K562 (cell line): Measurements from ENCODE around the gene ADGRD1. TPM values are rescaled to one million over a fixed set of nuclear protein-coding genes. Genes with fewer than 3 reads are reported as not detected.

Experiments used
- ATAC-seq: fragments of 200-7000 bp; cut with Tn5 transposase; 3 replicates; pipeline ENCODE4 v1.9.1; 2020; ENCODE audit warnings: moderate library complexity
- BruUV-seq: library from RNA; stranded (reverse); fragments of 400-500 nt; replicated peaks from 2 replicates; lab custom pipeline; 2021; lab: Mats Ljungman, UMichigan
- CTCF ChIA-PET: fragments of 300-600 bp; formaldehyde crosslinking; extraction: SDS; loops from one replicate; lab custom pipeline; 2021; ENCODE audit warnings: low intra/inter-chr PET ratio; lab: Yijun Ruan, JAX
- POLR2A ChIA-PET: fragments of 300-600, 350-650 bp; sonication (Branson Sonifier 250); formaldehyde crosslinking; extraction: SDS; loops from one replicate; lab custom pipeline; 2021; ENCODE audit warnings: antibody characterized with exemption, inconsistent platforms; lab: Yijun Ruan, JAX
- DNase-seq, 4 experiments: peaks; one replicate each; pipeline versions ENCODE4 v3.0.0 to v3.0.0-alpha.2; 2011 to 2018; ENCODE audit warnings: low spot score in 3 of 4, mixed read lengths in 3 of 4; ENCODE audit errors: extremely low read depth in 1 of 4
- FAIRE-seq: peaks from 2 replicates; lab custom pipeline; 2011; peaks lifted over from hg19 to GRCh38; lab: Jason Lieb, UNC
- H2AFZ ChIP-seq: 2 replicates; pipeline ENCODE4 v1.6.0; 2011; ENCODE audit warnings: low read depth, low read length, control low read depth, inconsistent platforms
- H3K27ac ChIP-seq: fragments of 200-600 bp; 3 replicates; pipeline ENCODE4 v1.8.0; 2011; ENCODE audit warnings: low read depth, mild to moderate bottlenecking, control low read depth, inconsistent platforms, low read length, moderate library complexity, mixed read lengths; ENCODE audit errors: extremely low read depth
- H3K27me3 ChIP-seq, 2 experiments: fragments of 300-600 bp in 1 of 2; 2 replicates in 1 of 2; 3 replicates in 1 of 2; pipeline versions ENCODE4 v1.6.0 to v1.8.0; 2011; ENCODE audit warnings: inconsistent platforms in 2 of 2, low read length in 2 of 2, mild to moderate bottlenecking in 1 of 2, mixed read lengths in 1 of 2, moderate library complexity in 1 of 2; ENCODE audit not compliant: control insufficient read depth in 2 of 2, insufficient read depth in 2 of 2
- H3K36me3 ChIP-seq: fragments of 300-600 bp; 3 replicates; pipeline ENCODE4 v1.8.0; 2011; ENCODE audit warnings: mild to moderate bottlenecking, low read length, inconsistent platforms; ENCODE audit not compliant: control insufficient read depth, insufficient read depth
- H3K4me1 ChIP-seq, 2 experiments: fragments of 200-600 bp in 1 of 2; replicated peaks in 1 of 2; 2 replicates in 1 of 2; 3 replicates in 1 of 2; pipeline versions ENCODE4 v1.5.1 to v1.8.0; 2011; ENCODE audit warnings: inconsistent platforms in 2 of 2, low read length in 2 of 2, mild to moderate bottlenecking in 1 of 2, mixed read lengths in 1 of 2, moderate library complexity in 1 of 2; ENCODE audit not compliant: control insufficient read depth in 2 of 2, insufficient read depth in 2 of 2
- H3K4me2 ChIP-seq: 2 replicates; pipeline ENCODE4 v1.6.1; 2011; ENCODE audit warnings: low read length, control low read depth, inconsistent platforms, mixed read lengths; ENCODE audit not compliant: insufficient read depth
- H3K4me3 ChIP-seq: fragments of 200-600 bp; sonication (generic), shearing (Covaris generic); 2 replicates; pipeline ENCODE4 v1.5.1; 2016; ENCODE audit warnings: control low read depth, inconsistent platforms
- H3K79me2 ChIP-seq: fragments of 200-600 bp; 3 replicates; pipeline ENCODE4 v1.8.0; 2011; ENCODE audit warnings: low read length, inconsistent platforms; ENCODE audit not compliant: control insufficient read depth, insufficient read depth
- H3K9ac ChIP-seq, 2 experiments: 2 replicates each; pipeline versions ENCODE4 v1.6.0 to v1.6.1; 2011; ENCODE audit warnings: low read depth in 2 of 2, low read length in 2 of 2, control low read depth in 1 of 2, inconsistent platforms in 1 of 2, mild to moderate bottlenecking in 1 of 2, mixed read lengths in 1 of 2; ENCODE audit not compliant: insufficient read depth in 1 of 2
- H3K9me1 ChIP-seq: one replicate; pipeline ENCODE4 v1.6.0; 2011; ENCODE audit warnings: inconsistent platforms, mild to moderate bottlenecking, low read length, moderate library complexity; ENCODE audit not compliant: control insufficient read depth, insufficient read depth
- H3K9me3 ChIP-seq: replicated peaks from 2 replicates; pipeline ENCODE4 v1.5.1; 2011; ENCODE audit warnings: low read depth, low read length, inconsistent platforms; ENCODE audit not compliant: control insufficient read depth, insufficient read depth
- H4K20me1 ChIP-seq: replicated peaks from 2 replicates; pipeline ENCODE4 v1.6.1; 2011; ENCODE audit warnings: low read length, inconsistent platforms, mixed read lengths; ENCODE audit not compliant: control insufficient read depth, insufficient read depth
- CCAR2 ChIP-seq: fragments of 200-400 bp; formaldehyde crosslinking; IDR thresholded peaks from 2 replicates; pipeline ENCODE4 v1.6.1; 2017; ENCODE audit warnings: mild to moderate bottlenecking, low read depth, low read length
- KDM1A ChIP-seq, 2 experiments: fragments of 450-650 bp; IDR thresholded peaks; 2 replicates each; pipeline ENCODE4 v1.6.1; 2016; ENCODE audit warnings: mild to moderate bottlenecking in 2 of 2
- MEIS2 ChIP-seq: fragments of 450-650 bp; IDR thresholded peaks from 2 replicates; pipeline ENCODE4 v1.6.1; 2014; ENCODE audit warnings: mild to moderate bottlenecking; ENCODE audit not compliant: partially characterized antibody
- RBM15 ChIP-seq: fragments of 200-400 bp; formaldehyde crosslinking; IDR thresholded peaks from 2 replicates; pipeline ENCODE4 v1.6.1; 2018; ENCODE audit warnings: mild to moderate bottlenecking, low read length, moderate library complexity; ENCODE audit not compliant: insufficient read depth
- ZKSCAN1 ChIP-seq: fragments of 150-350 bp; IDR thresholded peaks from 2 replicates; pipeline ENCODE4 v1.6.1; 2016; ENCODE audit warnings: low read depth, low read length
- WGBS: fragments of 100-300 bp; shearing (Covaris generic); methylation state at CpG from one replicate; pipeline ENCODE4 v1.1.6; 2016; ENCODE audit warnings: low coverage, mixed read lengths; ENCODE audit not compliant: insufficient coverage; ENCODE audit errors: missing lambda C conversion rate; 5-methylcytosine and 5-hydroxymethylcytosine counted together
- in situ Hi-C: fragments of 300-500 bp; cut with MboI; formaldehyde crosslinking; loops from 4 replicates; pipeline ENCODE4 v1.15.0; 2018; ENCODE audit warnings: inconsistent platforms, mixed read lengths
- intact Hi-C: fragments of 100-400 bp; cut with micrococcal nuclease; formaldehyde crosslinking; loops from 2 replicates; pipeline ENCODE4 v1.14.2; 2022
- polyA plus RNA-seq, 8 experiments: library from polyadenylated mRNA; depleted of rRNA in 4 of 8; stranded (reverse) in 5 of 8; unstranded in 3 of 8; fragments of >200 nt; fragmentation: Nextera tagmentation in 2 of 8; fragmentation: Illumina TruSeq in 1 of 8; extraction: Ambion mirVana in 2 of 8; extraction: Trizol in 1 of 8; gene quantifications; 2 replicates each; pipeline versions ENCODE4 v1.2.1 to v1.2.3, GENCODE V29; 2011 to 2014; ENCODE audit warnings: inconsistent platforms in 1 of 8, missing spikeins in 1 of 8
- total RNA-seq, 7 experiments: library from RNA; depleted of rRNA in 6 of 7; stranded (reverse); fragments of >200 nt in 6 of 7; fragmentation: Illumina TruSeq in 2 of 7; extraction: Trizol in 2 of 7; gene quantifications; 2 replicates each; pipeline versions ENCODE4 v1.2.1 to v1.2.3, GENCODE V29; 2011 to 2021; ENCODE audit warnings: low replicate concordance in 1 of 7

Gene ADGRD1
- total and polyA plus RNA-seq, 9 of the 15 experiments (the other 6 are each of a cell fraction or from before 2014, with no cell fraction given), result 1.7 to 11.7 (median 3.3) TPM

DNA sequence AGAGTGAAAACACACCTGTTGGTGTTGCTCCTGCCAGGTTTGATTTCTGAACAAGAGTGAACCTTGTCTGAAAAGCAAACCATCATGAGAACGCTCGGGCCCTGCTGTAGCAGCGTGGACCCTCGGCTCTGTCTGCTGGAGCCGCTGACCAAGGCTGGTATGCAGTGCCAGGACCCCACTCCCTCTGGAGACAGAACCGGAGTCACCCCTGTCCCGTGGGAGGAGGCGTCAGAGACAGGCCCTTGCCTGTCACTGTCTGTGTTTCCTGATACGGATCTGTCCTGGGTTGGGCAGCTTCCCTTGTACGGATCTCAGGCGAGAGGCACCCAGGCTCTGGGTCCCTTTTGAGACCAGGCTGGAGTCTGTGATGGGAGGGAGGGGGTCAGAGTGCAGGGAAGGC is 111.6 kb downstream of the ADGRD1 start (continued):
- TF ChIP-seq MEIS2, result no peak
- no peak for TF ChIP-seq RBM15
- TF ChIP-seq, all 486 proteins: peak for 0

DNA sequence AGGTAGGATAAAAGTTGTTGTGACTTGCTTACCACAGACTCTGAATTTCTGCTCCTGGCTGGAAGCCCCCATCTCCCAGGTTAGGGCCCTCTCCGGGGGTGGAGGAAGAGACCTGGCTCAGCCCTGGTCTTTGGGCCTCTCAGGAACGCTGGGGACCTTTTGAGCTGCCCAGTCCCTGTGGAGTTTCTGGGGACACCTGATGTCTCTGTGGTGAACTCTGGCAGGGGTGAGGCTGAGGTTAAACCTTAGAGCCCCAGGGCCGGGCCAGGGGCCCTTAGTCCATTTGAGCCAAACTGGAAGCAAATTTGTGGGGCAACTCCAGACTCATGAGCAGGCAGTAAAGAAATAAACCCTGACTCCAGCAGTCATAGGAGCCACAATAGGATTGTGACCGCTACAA is 112.1 kb downstream of the ADGRD1 start:
- Histone ChIP-seq H3K36me3 (no peaks in the 10 kb centered on the region), H3K4me3 (no peak overlapping the region), H3K27me3 (peaks cover 10 to 32% of the 10 kb centered on the region in 2 experiments; a peak in 4 of 5 replicates), H3K9ac (no peak overlapping the region), H3K9me1 (no peaks in the 10 kb centered on the region), H3K9me3 (no peaks in the 10 kb centered on the region), H2AFZ (no peak overlapping the region), H4K20me1 (peaks cover 16% of the 10 kb centered on the region), H3K27ac (no peak overlapping the region), H3K79me2 (no peaks in the 10 kb centered on the region), H3K4me1 (peaks cover 0 to 9% of the 10 kb centered on the region in 2 experiments; a peak in 2 of 5 replicates), H3K4me2 (no peak overlapping the region)
- WGBS, result 13% methylated on average over 4 of the region's 4 CpGs
- POLR2A ChIA-PET, result no interaction called here
- FAIRE-seq (no peak), DNase-seq (no peak), ATAC-seq (no peak)
- in situ Hi-C loops (no loop called here), intact Hi-C loops (no loop called here)
- no TSS peak for BruUV-seq
- no peak for TF ChIP-seq ZKSCAN1
- TF ChIP-seq KDM1A (IDR thresholded peaks at IDR 0.05), result no peak
- TF ChIP-seq CCAR2, result no peak
- CTCF ChIA-PET, result no interaction called here
